Activated gamma-delta T cell treated with anti-CD3 and anti-CD28 coated beads, Interleukin-2, amount 50 U/mL, for 16 hours (primary cell): Measurements from ENCODE around the gene KIRREL1.
A peak's percentile ranks its signal among the peaks of the same experiment; 100 is the strongest.
"Not testable (repeated sequence)": the region's sequence is repeated elsewhere in the genome, so short reads cannot be mapped to it uniquely, and the experiment has no call there.

Experiments
- DNase-seq: peaks from one replicate; pipeline ENCODE4 v3.0.0-alpha.2; 2020; ENCODE audit warnings: low read depth

The KIRREL1 gene

DNA sequence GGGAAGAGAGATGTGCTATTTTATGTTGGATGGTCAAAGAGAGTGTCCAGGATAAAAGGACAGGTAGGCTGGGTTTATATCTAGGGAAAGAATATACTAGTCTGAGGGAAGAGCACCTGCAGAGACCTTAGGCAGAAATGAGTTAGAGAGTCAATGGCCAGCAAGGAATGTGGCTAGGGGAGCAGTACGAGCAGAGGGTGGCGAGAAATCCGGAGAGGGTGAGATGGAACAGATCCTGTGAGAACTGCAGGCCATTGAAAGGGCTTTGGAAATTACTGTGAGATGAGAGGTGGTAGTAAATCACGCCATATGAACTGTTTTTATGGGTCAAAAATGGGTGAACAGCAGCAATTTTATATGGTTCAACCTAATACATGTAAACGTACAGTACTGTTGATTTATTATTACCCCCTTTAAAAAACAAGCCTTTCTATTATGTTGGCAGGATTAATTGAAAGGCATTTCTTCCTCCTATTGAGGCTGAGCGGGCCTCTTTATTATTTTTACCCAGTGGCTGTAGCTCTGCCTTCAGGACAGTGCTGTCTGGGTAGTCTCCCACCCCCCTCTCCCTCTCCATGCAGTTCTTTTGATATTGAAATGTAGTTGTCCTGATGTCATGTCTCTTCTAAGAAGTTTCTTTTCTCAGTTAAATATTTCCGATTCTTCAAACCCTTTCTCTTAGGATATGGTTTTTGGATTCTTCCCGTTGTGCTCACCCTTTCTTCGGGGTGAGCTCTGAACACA lies 112.1 kb downstream of the KIRREL1 start:
- no peak for DNase-seq

- DNase-seq, result no peak
Observed at GRCh38 chr1:158107916-158108315, 114.5 kb downstream of the KIRREL1 start.

- DNase-seq, result peak; percentile 19
Observed at GRCh38 chr1:158112994-158113758, 119.7 kb downstream of the KIRREL1 start.

- no peak for DNase-seq
Observed at GRCh38 chr1:158113759-158114127, 120.3 kb downstream of the KIRREL1 start.

DNA sequence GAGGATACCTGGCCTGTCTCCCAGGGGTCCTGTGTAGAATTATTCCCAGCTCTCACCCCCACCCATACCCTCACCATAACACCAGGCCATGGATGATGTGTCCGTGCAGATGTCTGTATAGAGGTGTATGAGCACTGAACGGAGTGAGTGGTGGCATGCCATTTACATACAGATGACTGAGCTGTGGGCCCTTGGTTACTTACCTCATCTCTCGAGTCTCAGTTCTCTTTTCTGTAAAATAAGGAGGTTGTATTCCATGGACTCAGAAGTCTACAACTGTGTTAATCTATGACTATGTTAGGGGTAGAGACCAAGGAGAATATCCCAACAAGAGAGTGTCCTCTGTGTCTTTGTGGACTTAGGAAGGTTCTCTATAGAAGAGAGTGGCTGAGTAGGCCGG lies 121.7 kb downstream of the KIRREL1 start:
- DNase-seq, result no peak

- DNase-seq, result no peak
Observed at GRCh38 chr1:158116311-158117167, 123.1 kb downstream of the KIRREL1 start.

DNA sequence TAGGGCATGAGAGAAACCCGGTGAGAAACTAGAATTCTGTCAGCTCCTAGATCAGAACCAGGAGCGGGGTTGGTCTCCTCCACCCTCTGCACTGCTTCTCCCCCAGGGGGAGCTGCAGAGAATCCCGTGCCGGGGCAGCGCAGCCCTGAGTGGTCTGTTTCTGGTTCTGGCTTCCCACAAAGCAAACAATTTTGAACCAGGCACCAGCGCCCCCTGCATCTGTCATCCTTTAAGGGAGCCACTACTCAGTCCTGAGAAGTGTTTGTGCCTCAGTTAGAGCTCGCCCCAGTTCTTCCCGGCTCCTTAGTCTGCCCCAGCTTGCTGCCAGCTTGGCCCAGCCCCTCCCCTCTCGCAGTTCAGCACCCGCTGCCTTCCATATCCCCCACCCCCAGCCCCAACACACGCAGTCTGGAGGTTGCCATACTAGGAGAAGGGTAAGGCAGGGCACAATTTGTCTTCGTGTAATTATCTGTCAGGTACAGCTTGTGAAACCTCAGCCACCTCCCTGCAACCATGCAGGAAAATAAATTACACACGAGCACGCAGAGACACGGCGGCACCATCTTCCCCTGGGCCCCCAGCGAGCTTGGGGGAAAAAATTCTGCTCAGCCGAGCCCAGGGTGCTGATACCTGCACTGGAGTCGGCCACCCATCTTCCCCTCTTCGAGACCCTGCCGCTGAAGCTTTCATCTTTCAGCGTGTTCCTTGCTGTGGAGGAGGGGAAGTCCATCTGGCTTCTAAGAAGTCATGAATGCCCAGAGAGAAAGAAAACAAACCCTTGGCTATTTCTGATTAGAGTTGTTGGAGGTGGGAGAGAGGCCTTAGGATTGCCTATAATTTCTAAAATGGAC lies 124.6 kb downstream of the KIRREL1 start:
- DNase-seq, result peak; percentile 28

DNA sequence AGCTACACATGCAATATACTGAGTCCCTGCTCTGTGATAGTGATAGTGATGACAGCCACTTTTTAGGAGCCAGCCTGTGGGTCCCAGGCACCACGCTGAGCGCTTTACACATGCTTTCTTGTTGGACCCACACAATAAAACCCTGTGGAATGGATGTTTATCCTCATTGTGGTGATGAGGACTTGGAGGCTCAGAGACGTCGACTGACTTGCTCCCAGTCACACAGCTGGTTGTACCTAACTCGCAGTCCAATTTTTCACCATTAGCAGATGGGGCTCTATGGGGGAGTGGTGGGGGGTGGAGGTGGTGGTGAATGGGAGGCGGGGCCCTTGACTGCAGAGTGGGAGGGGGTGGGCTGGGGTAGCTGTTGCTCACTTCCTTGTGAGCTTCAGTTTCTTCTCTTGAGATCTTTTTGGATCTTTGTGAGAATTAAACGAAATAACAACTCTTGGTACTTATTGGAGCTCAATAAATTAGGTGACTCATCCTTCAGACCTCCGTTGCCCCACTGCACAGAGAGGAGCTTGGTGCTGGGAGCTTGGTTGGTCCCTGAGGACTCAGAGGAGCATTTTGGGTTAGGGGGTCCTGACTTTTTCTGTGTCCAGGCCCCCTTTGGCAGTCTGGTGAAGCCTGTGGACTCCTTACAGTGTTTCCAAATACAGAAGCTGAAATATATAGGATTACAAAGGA lies 125.4 kb downstream of the KIRREL1 start:
- no peak for DNase-seq

GRCh38 chr1:158119976-158120653 lies 126.7 kb downstream of the KIRREL1 start:
- DNase-seq, result no peak

GRCh38 chr1:158121604-158122254 lies 128.3 kb downstream of the KIRREL1 start:
- no peak for DNase-seq

- no peak for DNase-seq
Observed at GRCh38 chr1:158122833-158123388, 129.5 kb downstream of the KIRREL1 start.

DNA sequence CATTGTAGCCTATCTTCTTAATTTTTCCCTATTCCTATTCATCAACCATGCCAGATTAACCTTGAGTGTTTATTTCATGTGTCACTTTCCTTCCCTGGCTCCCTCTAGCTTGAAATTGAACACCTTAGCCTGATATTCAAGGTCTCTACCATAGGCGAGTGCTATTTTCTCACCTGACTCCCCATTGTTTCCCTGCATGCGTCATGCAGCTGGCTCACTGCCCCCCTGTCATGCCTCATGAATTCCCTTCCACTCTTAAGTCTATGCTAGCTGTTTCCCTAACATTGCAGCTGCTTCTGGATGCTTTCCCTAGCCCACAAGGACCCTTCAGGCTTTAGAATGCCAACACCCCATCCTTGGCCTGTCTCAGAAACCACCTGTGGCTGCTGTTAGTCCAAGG lies 130.6 kb downstream of the KIRREL1 start:
- DNase-seq, result no peak

- peak; percentile 52 for DNase-seq
Observed at GRCh38 chr1:158124999-158125398, 131.6 kb downstream of the KIRREL1 start.

DNA sequence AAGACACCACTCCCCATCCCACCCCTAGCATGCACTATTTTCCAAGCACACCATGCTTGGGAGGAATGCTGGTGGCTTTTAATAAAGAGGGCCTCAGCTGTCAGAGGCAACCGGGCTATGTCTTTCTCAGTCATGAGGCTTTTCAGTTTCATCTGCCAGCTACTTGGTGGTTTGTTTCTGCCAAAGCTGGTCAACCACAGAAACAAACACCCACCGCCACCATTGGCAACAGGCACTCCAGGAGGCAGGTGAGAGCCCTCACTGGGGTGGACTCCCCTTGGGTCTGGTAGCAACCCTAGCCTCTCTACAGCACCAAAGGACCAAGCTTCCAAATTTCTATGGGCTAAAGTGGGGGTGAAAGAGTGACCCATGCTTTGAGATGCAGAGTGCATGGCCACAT lies 133.0 kb downstream of the KIRREL1 start:
- no peak for DNase-seq

DNA sequence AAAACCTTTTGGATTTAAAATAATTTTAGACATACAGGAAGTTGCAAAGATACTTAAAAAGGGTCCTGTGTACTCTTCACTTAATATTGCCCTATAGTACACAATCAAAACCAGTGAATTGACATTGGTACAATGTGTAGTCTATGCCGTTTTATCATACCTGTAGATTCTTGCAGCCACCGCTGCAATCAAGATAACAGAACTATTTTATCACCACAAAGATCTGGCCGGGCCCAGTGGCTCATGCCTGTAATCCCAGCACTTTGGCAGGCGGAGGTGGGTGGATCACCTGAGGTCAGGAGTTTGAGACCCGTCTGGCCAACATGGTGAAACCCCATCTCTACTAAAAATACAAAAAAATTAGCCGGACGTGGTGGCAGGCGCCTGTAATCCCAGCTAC lies 135.1 kb downstream of the KIRREL1 start:
- DNase-seq, result not testable (repeated sequence)

DNA sequence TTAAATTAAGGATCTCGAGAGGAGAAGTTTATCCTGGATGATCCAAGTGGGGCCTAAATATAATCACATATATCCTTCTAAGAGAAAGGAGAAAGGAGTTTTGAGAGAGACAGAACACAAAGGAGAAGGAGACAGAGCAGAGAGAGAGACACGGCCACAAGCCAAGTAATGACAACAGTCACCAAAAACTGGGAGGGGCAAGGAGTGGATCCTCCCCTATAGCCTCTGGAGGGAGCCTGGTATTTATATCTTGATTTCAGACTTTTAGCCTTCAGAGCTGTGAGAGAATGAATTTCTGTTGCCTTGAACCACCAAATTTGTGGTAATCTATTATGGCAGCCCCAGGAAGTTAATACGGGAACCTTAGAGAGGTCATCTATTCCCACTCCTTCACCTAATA lies 137.8 kb downstream of the KIRREL1 start:
- DNase-seq, result no peak

- no peak for DNase-seq
Observed at GRCh38 chr1:158140764-158141192, 147.3 kb downstream of the KIRREL1 start.

DNA sequence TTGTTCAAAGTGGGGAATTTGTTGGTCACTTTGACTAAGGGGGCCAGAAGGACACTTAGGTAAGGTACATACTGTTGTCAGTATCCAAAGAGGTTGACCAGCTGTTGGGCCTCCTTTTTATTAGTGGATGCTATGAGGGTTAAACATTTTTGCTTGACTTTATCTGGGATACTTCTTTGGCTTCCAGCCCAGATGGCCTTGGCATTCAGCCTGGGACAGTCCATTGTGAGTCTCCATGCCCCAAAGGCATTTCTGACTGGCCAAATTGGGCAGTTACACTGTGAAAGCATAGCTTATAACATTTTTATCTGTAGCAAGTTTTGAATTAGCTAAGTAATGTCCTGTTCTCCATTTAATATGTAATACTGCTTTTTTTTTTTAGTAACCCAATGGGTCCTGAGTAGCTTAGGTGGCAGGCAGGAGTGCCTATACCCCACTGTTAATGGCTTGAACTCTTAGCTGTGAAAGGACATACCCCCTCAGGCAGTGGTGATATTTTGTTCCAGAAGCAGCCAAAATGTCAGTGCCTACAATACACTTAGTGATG lies 151.8 kb downstream of the KIRREL1 start:
- DNase-seq, result no peak

DNA sequence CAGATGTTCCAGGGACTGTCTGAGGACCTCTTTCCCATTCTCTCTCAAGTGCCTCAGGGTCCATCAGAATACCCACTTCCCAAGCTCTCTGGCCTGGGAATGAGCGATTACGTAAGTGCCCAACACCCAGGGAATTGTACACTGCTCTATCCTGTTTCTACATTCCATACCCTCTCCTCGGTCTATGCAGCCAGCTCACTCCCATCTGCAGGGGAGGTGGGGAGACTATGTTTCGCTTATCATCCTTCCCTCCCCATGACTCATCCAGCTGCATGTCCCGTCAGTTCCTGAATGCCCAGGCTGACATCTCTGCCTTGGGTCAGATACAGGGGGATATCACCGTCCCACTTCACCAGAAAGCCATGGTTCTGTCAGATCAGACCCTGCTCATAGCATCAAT lies 152.7 kb downstream of the KIRREL1 start:
- no peak for DNase-seq
